ENCODE results near the gene LMNTD2.
A peak's percentile ranks its signal among the peaks of the same experiment; 100 is the strongest.
"Not testable (repeated sequence)": the region's sequence is repeated elsewhere in the genome, so short reads cannot be mapped to it uniquely, and the experiment has no call there.

LMNTD2 gene

GRCh38 chr11:587546-587945 lies 27.0 kb upstream of the LMNTD2 start:
- DNase-seq, result no peak

- no peak for DNase-seq
These were observed 26.1 kb upstream of the LMNTD2 start for GRCh38 chr11:586376-587316.

- no peak for DNase-seq
These were observed 23.7 kb upstream of the LMNTD2 start for GRCh38 chr11:584287-584686.

- DNase-seq, result no peak
These were observed 21.2 kb upstream of the LMNTD2 start for GRCh38 chr11:581752-582151.

GRCh38 chr11:581342-581741 lies 20.8 kb upstream of the LMNTD2 start:
- DNase-seq, result no peak

- DNase-seq, result no peak
These were observed 19.5 kb upstream of the LMNTD2 start for GRCh38 chr11:579830-580601.

- no peak for DNase-seq
These were observed 17.9 kb upstream of the LMNTD2 start for GRCh38 chr11:578276-579035.

- no peak for DNase-seq
These were observed 17.0 kb upstream of the LMNTD2 start for GRCh38 chr11:577611-577894.

- DNase-seq, result no peak
These were observed 16.5 kb upstream of the LMNTD2 start for GRCh38 chr11:576811-577610.

- DNase-seq, result peak; percentile 95
These were observed 15.6 kb upstream of the LMNTD2 start, which contains the start of gene PHRF1 for GRCh38 chr11:575996-576768. TSS of gene PHRF1 (plus strand) at chr11:576470. CDS start at chr11:581513, 5,043 bp downstream.

- DNase-seq, result no peak
These were observed 14.9 kb upstream of the LMNTD2 start for GRCh38 chr11:575313-575995.

GRCh38 chr11:574632-575312 lies 14.2 kb upstream of the LMNTD2 start:
- no peak for DNase-seq

GRCh38 chr11:574031-574570 lies 13.6 kb upstream of the LMNTD2 start:
- not testable (repeated sequence) for DNase-seq

- no peak for DNase-seq
These were observed 12.7 kb upstream of the LMNTD2 start for GRCh38 chr11:573146-573759.

- no peak for DNase-seq
These were observed 11.3 kb upstream of the LMNTD2 start for GRCh38 chr11:571802-572185.

GRCh38 chr11:569158-569885 lies 8.8 kb upstream of the LMNTD2 start:
- no peak for DNase-seq

GRCh38 chr11:568306-569157 lies 8.0 kb upstream of the LMNTD2 start:
- peak; percentile 97 for DNase-seq

Measured in fibroblast of skin of scalp (primary cell).